Effector CD4-positive, alpha-beta T cell (primary cell): Measurements from ENCODE around the gene RAB40A. TPM values are rescaled to one million over a fixed set of nuclear protein-coding genes. Genes with fewer than 3 reads are reported as not detected.

Experiments used
- DNase-seq: peaks from one replicate; pipeline ENCODE4 v3.0.0-alpha.2; 2020
- total RNA-seq: gene quantifications from one replicate; lab custom pipeline; 2026; lab: John Stamatoyannopoulos, UW

The RAB40A gene
- not detected for total RNA-seq

- DNase-seq: no peak
Observed at GRCh38 chrX:103519389-103519788, at the start of gene RAB40A. TSS of gene RAB40A (minus strand) at chrX:103519489. CDS start at chrX:103500756, 18,733 bp downstream.

GRCh38 chrX:103565752-103566151 lies 46.5 kb upstream of the RAB40A start:
- no peak for DNase-seq

- no peak for DNase-seq
Observed at GRCh38 chrX:103565197-103565596, 45.9 kb upstream of the RAB40A start.

- no peak for DNase-seq
Observed at GRCh38 chrX:103562801-103563200, 43.5 kb upstream of the RAB40A start.

- no peak for DNase-seq
Observed at GRCh38 chrX:103560256-103560655, 41.0 kb upstream of the RAB40A start.

- no peak for DNase-seq
Observed at GRCh38 chrX:103556963-103557612, 37.8 kb upstream of the RAB40A start.

- peak; percentile 29 for DNase-seq
Observed at GRCh38 chrX:103554687-103555424, 35.6 kb upstream of the RAB40A start.

GRCh38 chrX:103552236-103552635 lies 32.9 kb upstream of the RAB40A start:
- DNase-seq: no peak

- no peak for DNase-seq
Observed at GRCh38 chrX:103550415-103551051, 31.2 kb upstream of the RAB40A start.

- no peak for DNase-seq
Observed at GRCh38 chrX:103549916-103550315, 30.6 kb upstream of the RAB40A start.

- no peak for DNase-seq
Observed at GRCh38 chrX:103540145-103540544, 20.9 kb upstream of the RAB40A start.

GRCh38 chrX:103539695-103540094 lies 20.4 kb upstream of the RAB40A start:
- no peak for DNase-seq

GRCh38 chrX:103538728-103539127 lies 19.4 kb upstream of the RAB40A start:
- DNase-seq: no peak

- no peak for DNase-seq
Observed at GRCh38 chrX:103537871-103538387, 18.6 kb upstream of the RAB40A start.

GRCh38 chrX:103536732-103537131 lies 17.4 kb upstream of the RAB40A start:
- DNase-seq: no peak

- DNase-seq: no peak
Observed at GRCh38 chrX:103536071-103536470, 16.8 kb upstream of the RAB40A start.

- no peak for DNase-seq
Observed at GRCh38 chrX:103535206-103535605, 15.9 kb upstream of the RAB40A start.

- DNase-seq: peak; percentile 60
Observed at GRCh38 chrX:103533511-103534216, 14.4 kb upstream of the RAB40A start.

GRCh38 chrX:103531002-103531401 lies 11.7 kb upstream of the RAB40A start:
- no peak for DNase-seq

GRCh38 chrX:103530545-103530944 lies 11.3 kb upstream of the RAB40A start:
- DNase-seq: no peak

- DNase-seq: no peak
Observed at GRCh38 chrX:103529550-103529949, 10.3 kb upstream of the RAB40A start.

- DNase-seq: no peak
Observed at GRCh38 chrX:103524747-103525146, 5.5 kb upstream of the RAB40A start.

- no peak for DNase-seq
Observed at GRCh38 chrX:103523605-103524004, 4.3 kb upstream of the RAB40A start.
